GM12891 (cell line): ENCODE results near the gene SLC12A5.
A peak's percentile ranks its signal among the peaks of the same experiment; 100 is the strongest.

Source experiments
- DNase-seq: peaks from one replicate; pipeline ENCODE4 v3.0.0; 2011; ENCODE audit warnings: low spot score; ENCODE audit not compliant: insufficient read length
- FAIRE-seq: peaks from 2 replicates; lab custom pipeline; 2011; peaks lifted over from hg19 to GRCh38; lab: Jason Lieb, UNC
- PAX5 ChIP-seq: IDR thresholded peaks from 2 replicates; pipeline ENCODE4 v1.6.1; 2011; ENCODE audit warnings: low read length, moderate library complexity, mild to moderate bottlenecking; ENCODE audit not compliant: insufficient read depth, severe bottlenecking
- POLR2A ChIP-seq: IDR thresholded peaks from 2 replicates; pipeline ENCODE4 v1.6.1; 2011; ENCODE audit warnings: low read depth, low read length, control low read depth
- POLR2AphosphoS5 ChIP-seq: IDR thresholded peaks from 2 replicates; pipeline ENCODE4 v1.6.1; 2011; ENCODE audit warnings: low read depth, low read length, control low read depth
- POU2F2 ChIP-seq: IDR thresholded peaks from 2 replicates; pipeline ENCODE4 v1.6.1; 2011; ENCODE audit warnings: low read depth, mild to moderate bottlenecking, control low read depth, low read length, moderate library complexity
- SPI1 ChIP-seq: IDR thresholded peaks from 2 replicates; pipeline ENCODE4 v1.6.1; 2011; ENCODE audit warnings: low read depth, low read length, control low read depth
- TAF1 ChIP-seq: IDR thresholded peaks from 2 replicates; pipeline ENCODE4 v1.6.1; 2011; ENCODE audit warnings: low read depth, low read length, control low read depth

SLC12A5 gene

GRCh38 chr20:46077642-46078305, 48.8 kb downstream of the SLC12A5 start:
- TF ChIP-seq PAX5 (no peak), POLR2A (no peak; the same call in 1 of the 2 replicates), POU2F2 (no peak), SPI1 (no peak)
- DNase-seq (no peak), FAIRE-seq (no peak)

DNA sequence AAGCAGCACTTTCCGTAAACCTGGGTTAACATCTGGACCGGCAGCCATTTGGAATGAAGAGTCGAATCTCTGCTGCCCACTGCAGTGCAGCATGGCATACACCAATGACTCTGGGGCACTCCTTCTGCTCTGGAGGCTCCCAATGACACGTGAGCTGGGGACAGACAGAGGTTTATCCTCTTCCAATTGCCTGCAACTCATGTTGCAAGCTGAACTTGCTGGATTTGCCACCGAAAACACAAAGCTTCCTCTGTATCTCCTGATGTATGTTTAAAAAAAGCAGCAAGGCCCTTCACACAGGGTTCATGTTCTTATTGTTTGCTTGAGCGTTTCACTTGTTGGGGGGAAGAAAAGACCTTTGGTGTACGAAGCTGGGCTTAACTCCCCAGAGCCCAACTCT, 49.9 kb downstream of the SLC12A5 start:
- FAIRE-seq, result no peak
- no peak for DNase-seq
- TF ChIP-seq POU2F2 (no peak), PAX5 (no peak), TAF1 (no peak), POLR2AphosphoS5 (no peak), SPI1 (no peak), POLR2A (no peak)

DNA sequence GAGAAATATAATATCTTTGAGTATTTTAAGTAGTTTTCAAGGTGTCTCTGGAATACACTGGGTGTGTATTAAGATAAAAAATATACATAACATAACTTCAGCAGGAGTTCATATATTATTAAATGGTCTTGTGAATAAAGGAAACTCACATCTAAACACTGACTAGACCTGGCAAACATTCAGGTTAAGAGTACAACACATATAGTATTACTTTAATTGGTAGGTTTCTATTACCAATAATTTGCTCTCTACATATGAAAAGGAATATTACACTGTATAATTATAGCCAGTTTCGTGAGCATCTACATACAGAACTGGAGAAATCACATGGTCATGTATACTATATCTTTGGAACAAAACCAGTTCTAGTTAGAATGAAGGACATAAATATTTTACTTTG, 52.1 kb downstream of the SLC12A5 start:
- no peak for DNase-seq
- no peak for TF ChIP-seq POLR2A
- TF ChIP-seq POLR2AphosphoS5, result no peak
- TF ChIP-seq PAX5, result no peak
- TF ChIP-seq POU2F2, result no peak
- TF ChIP-seq TAF1, result no peak
- no peak for FAIRE-seq

- FAIRE-seq (no peak), DNase-seq (no peak)
- TF ChIP-seq POLR2A, result no peak
These were observed 54.1 kb downstream of the SLC12A5 start for GRCh38 chr20:46083101-46083500.

- TF ChIP-seq POLR2AphosphoS5, result no peak
- no peak for TF ChIP-seq SPI1
- TF ChIP-seq TAF1, result no peak
- no peak for TF ChIP-seq POU2F2
- no peak for TF ChIP-seq PAX5
- no peak for TF ChIP-seq POLR2A
- DNase-seq (no peak), FAIRE-seq (no peak)
These were observed 54.6 kb downstream of the SLC12A5 start for GRCh38 chr20:46083531-46084061.

- no peak for TF ChIP-seq POLR2A
- no peak for TF ChIP-seq SPI1
- no peak for TF ChIP-seq POU2F2
- DNase-seq, result no peak
- no peak for FAIRE-seq
These were observed 55.8 kb downstream of the SLC12A5 start for GRCh38 chr20:46084805-46085178.

DNA sequence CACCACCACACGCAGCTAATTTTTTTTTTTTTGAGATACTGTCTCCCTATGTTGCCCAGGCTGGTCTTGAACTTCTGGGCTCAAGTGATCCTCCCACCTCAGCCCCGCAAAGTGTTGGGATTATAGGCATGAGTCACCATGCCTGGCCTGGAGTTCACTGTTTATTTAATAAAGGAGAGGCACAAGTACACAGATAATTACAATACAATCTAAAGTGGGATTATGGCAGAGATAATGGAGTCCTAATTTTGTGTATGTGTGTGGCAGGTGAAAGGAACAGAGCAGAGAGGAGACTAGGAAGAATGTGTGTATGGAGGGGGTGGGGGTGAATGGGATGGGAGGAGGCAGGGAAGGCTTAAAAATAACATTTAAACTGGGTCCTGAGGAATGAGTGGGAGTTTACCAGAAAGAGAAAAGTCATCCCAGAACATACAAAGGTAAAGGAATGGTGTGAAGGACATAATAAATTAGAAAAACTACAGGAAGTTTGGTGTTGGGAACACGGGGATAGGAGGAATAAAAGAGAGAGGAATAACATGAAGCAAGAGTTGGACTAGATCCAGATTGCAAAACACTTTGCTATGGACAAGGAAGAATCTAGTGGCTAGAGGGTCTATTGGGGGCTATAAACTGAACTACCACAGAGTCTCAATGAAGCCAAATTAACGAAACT, 56.3 kb downstream of the SLC12A5 start:
- DNase-seq (no peak), FAIRE-seq (no peak)

DNA sequence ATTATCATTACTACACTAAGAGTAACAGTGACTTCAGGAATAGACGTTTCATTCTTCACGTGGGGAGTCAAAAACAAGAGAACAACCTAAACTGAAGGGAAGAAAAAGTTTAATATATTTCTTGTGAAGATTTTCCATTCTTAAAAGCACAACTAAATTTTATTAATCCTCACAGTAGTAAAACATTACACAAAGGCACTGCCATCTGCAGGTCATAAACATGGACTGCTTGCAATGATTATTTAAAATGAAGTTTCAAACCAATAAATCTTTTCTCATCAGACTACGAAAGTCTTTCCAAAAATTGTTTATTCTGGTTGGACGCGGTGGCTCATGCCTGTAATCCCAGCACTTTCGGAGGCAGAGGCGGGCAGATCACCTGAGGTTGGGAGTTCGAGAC, 58.1 kb downstream of the SLC12A5 start:
- FAIRE-seq, result no peak
- DNase-seq, result no peak
- TF ChIP-seq POLR2A, result no peak
- no peak for TF ChIP-seq TAF1
- TF ChIP-seq POU2F2, result no peak
- TF ChIP-seq SPI1, result no peak
- no peak for TF ChIP-seq POLR2AphosphoS5
- TF ChIP-seq PAX5, result no peak

More for the DNA sequence above, 56.3 kb downstream of the SLC12A5 start:
- TF ChIP-seq TAF1 (no peak), POU2F2 (no peak), POLR2A (no peak)

- no peak for DNase-seq
- TF ChIP-seq TAF1 (no peak), POU2F2 (no peak), PAX5 (no peak), SPI1 (no peak), POLR2A (no peak), POLR2AphosphoS5 (no peak)
- FAIRE-seq, result no peak
These were observed 59.6 kb downstream of the SLC12A5 start for GRCh38 chr20:46088409-46089166.

GRCh38 chr20:46089167-46089416, 60.1 kb downstream of the SLC12A5 start:
- TF ChIP-seq TAF1 (no peak), SPI1 (0 out of 2 replicates have a peak, but pooled peaks have one; percentile 21)
- DNase-seq, result no peak
- FAIRE-seq, result no peak
